Right cardiac atrium (tissue), 5 donors: ENCODE measurements around the gene LRP1B. TPM values are rescaled to one million over a fixed set of nuclear protein-coding genes. Genes with fewer than 3 reads are reported as not detected.
"Not testable (repeated sequence)": the region's sequence is repeated elsewhere in the genome, so short reads cannot be mapped to it uniquely, and the experiment has no call there.

Source experiments
- ATAC-seq, 2 donors: fragments of 200-7000 bp; cut with Tn5 transposase; one replicate each; pipeline versions ENCODE4 v1.8.0 to v1.9.1; 2020; ENCODE audit warnings: moderate library complexity in 2 of 2, mild to moderate bottlenecking in 1 of 2
- DNase-seq, 3 donors: peaks; one replicate each; pipeline ENCODE4 v3.0.0-alpha.2; 2020
- H3K27ac ChIP-seq: one replicate; pipeline ENCODE4 v1.5.1; 2013; ENCODE audit warnings: mild to moderate bottlenecking, low read length, control low read depth, moderate library complexity
- H3K27me3 ChIP-seq: one replicate; pipeline ENCODE4 v1.6.1; 2013; ENCODE audit not compliant: control insufficient read depth, insufficient read depth
- H3K4me1 ChIP-seq: one replicate; pipeline ENCODE4 v1.6.1; 2013; ENCODE audit warnings: low read length; ENCODE audit not compliant: control insufficient read depth, insufficient read depth
- H3K4me3 ChIP-seq: one replicate; pipeline ENCODE4 v1.5.1; 2013; ENCODE audit warnings: low read length, control low read depth
- H3K9me3 ChIP-seq: one replicate; pipeline ENCODE4 v1.6.1; 2013; ENCODE audit warnings: low read length; ENCODE audit not compliant: control insufficient read depth
- WGBS: extraction: QIAGEN DNeasy Blood & Tissue Kit; methylation state at CpG from one replicate; pipeline ENCODE4 v1.1.7; 2013; 5-methylcytosine and 5-hydroxymethylcytosine counted together
- intact Hi-C, 4 donors: fragments of 100-400 bp; cut with DNase I; formaldehyde crosslinking; loops; one replicate each; pipeline versions ENCODE4 v1.11.0 to v1.14.0; 2022 to 2023
- polyA plus RNA-seq: library from polyadenylated mRNA; stranded (reverse); fragments of 200-250 nt; gene quantifications from one replicate; pipeline ENCODE4 v1.2.3, GENCODE V29; 2013
- total RNA-seq, 4 donors: library from RNA; stranded (reverse); fragmentation: NEBNext Ultra II Directional; extraction: Animal tissue kit (Norgen Biotek cat#: 25700); gene quantifications; one replicate each; pipeline ENCODE4 v1.2.1, GENCODE V29; 2021
- donor health status: healthy with polysubstance abuse.
- donor health status: DM: no; HTN: yes; CAD: no.
- donor health status: DM: no; HTN: no; CAD: no.
- donor health status: DM: no; HTN: yes; CAD: no; lungs with severe emphysema.
- donor health status: DM: yes; HTN: yes; CAD: no.

The LRP1B gene
- total and polyA plus RNA-seq, 5 donors = 0.21 to 1.8 (median 0.34) TPM

GRCh38 chr2:141201016-141201565 is 929.7 kb downstream of the LRP1B start:
- no peak for ATAC-seq
- H3K4me1 ChIP-seq = no peaks in the 10 kb centered on the region
- 48% methylated on average over 6 of the region's 6 CpGs for whole genome bisulfite sequencing

GRCh38 chr2:141200191-141200590 is 930.6 kb downstream of the LRP1B start:
- intact Hi-C loops = no loop called here
- Histone ChIP-seq H3K4me1 (no peaks in the 10 kb centered on the region), H3K4me3 (no peak overlapping the region), H3K9me3 (no peaks in the 10 kb centered on the region), H3K27me3 (no peaks in the 10 kb centered on the region), H3K27ac (no peak overlapping the region)
- no peak for ATAC-seq
- 62% methylated on average over 1 of the region's 1 CpG for WGBS
- no peak for DNase-seq

More at GRCh38 chr2:141201016-141201565, 929.7 kb downstream of the LRP1B start:
- intact Hi-C loops = no loop called here
- H3K27ac ChIP-seq = no peak overlapping the region
- H3K27me3 ChIP-seq = no peaks in the 10 kb centered on the region
- no peaks in the 10 kb centered on the region for H3K9me3 ChIP-seq
- DNase-seq = no peak
- no peak overlapping the region for H3K4me3 ChIP-seq

- intact Hi-C loops = no loop called here
- Histone ChIP-seq H3K4me3 (no peak overlapping the region), H3K4me1 (no peaks in the 10 kb centered on the region), H3K27ac (no peak overlapping the region), H3K9me3 (no peaks in the 10 kb centered on the region), H3K27me3 (no peaks in the 10 kb centered on the region)
- DNase-seq (no peak), ATAC-seq (no peak)
Measured at GRCh38 chr2:141199711-141200110, 931.1 kb downstream of the LRP1B start.

- WGBS = 72% methylated on average over 1 of the region's 1 CpG
- H3K27me3 ChIP-seq = no peaks in the 10 kb centered on the region
- H3K9me3 ChIP-seq = no peaks in the 10 kb centered on the region
- DNase-seq = no peak
- H3K4me1 ChIP-seq = no peaks in the 10 kb centered on the region
- H3K27ac ChIP-seq = no peak overlapping the region
- no peak for ATAC-seq
- intact Hi-C loops = no loop called here
- no peak overlapping the region for H3K4me3 ChIP-seq
Measured at GRCh38 chr2:141195087-141195486, 935.7 kb downstream of the LRP1B start.

- Histone ChIP-seq H3K4me1 (no peaks in the 10 kb centered on the region), H3K27me3 (no peaks in the 10 kb centered on the region), H3K9me3 (no peaks in the 10 kb centered on the region), H3K4me3 (no peak overlapping the region), H3K27ac (no peak overlapping the region)
- DNase-seq = no peak
- no peak for ATAC-seq
- intact Hi-C loops = no loop called here
- 38% methylated on average over 4 of the region's 4 CpGs for WGBS
Measured at GRCh38 chr2:141187075-141187439, 943.8 kb downstream of the LRP1B start.

GRCh38 chr2:141186413-141187074 is 944.3 kb downstream of the LRP1B start:
- DNase-seq = no peak
- 52% methylated on average over 1 of the region's 1 CpG for WGBS
- Histone ChIP-seq H3K4me3 (no peak overlapping the region), H3K9me3 (no peaks in the 10 kb centered on the region), H3K4me1 (no peaks in the 10 kb centered on the region), H3K27me3 (no peaks in the 10 kb centered on the region), H3K27ac (no peak overlapping the region)
- intact Hi-C loops = no loop called here
- ATAC-seq = no peak

- ATAC-seq = no peak
- H3K4me1 ChIP-seq = no peaks in the 10 kb centered on the region
- WGBS = 90% methylated on average over 1 of the region's 1 CpG
- no peaks in the 10 kb centered on the region for H3K27me3 ChIP-seq
- H3K27ac ChIP-seq = no peak overlapping the region
- intact Hi-C loops = no loop called here
- no peaks in the 10 kb centered on the region for H3K9me3 ChIP-seq
- no peak overlapping the region for H3K4me3 ChIP-seq
- DNase-seq = no peak
Measured at GRCh38 chr2:141182246-141182645, 948.6 kb downstream of the LRP1B start.

GRCh38 chr2:141169117-141169516 is 961.7 kb downstream of the LRP1B start:
- H3K27ac ChIP-seq, ATAC-seq, H3K9me3 ChIP-seq, H3K4me3 ChIP-seq, intact Hi-C loops, DNase-seq, H3K27me3 ChIP-seq, H3K4me1 ChIP-seq: not testable (repeated sequence)
- 91% methylated on average over 2 of the region's 2 CpGs for WGBS

GRCh38 chr2:141162314-141162713 is 968.5 kb downstream of the LRP1B start:
- no peak for ATAC-seq
- 55% methylated on average over 3 of the region's 3 CpGs for WGBS
- no peaks in the 10 kb centered on the region for H3K4me1 ChIP-seq
- intact Hi-C loops = no loop called here
- H3K27me3 ChIP-seq = no peaks in the 10 kb centered on the region
- H3K4me3 ChIP-seq = no peak overlapping the region
- no peak overlapping the region for H3K27ac ChIP-seq
- DNase-seq = no peak
- no peaks in the 10 kb centered on the region for H3K9me3 ChIP-seq

GRCh38 chr2:141151611-141152286 is 979.1 kb downstream of the LRP1B start:
- no peak for DNase-seq
- intact Hi-C loops = no loop called here
- no peak overlapping the region for H3K27ac ChIP-seq
- 61% methylated on average over 3 of the region's 3 CpGs for whole genome bisulfite sequencing
- H3K4me3 ChIP-seq = no peak overlapping the region
- no peaks in the 10 kb centered on the region for H3K4me1 ChIP-seq
- no peak for ATAC-seq
- H3K27me3 ChIP-seq = no peaks in the 10 kb centered on the region
- H3K9me3 ChIP-seq = no peaks in the 10 kb centered on the region

GRCh38 chr2:141142025-141142424 is 988.8 kb downstream of the LRP1B start:
- Histone ChIP-seq H3K4me3 (no peak overlapping the region), H3K27ac (no peak overlapping the region), H3K4me1 (no peaks in the 10 kb centered on the region), H3K27me3 (no peaks in the 10 kb centered on the region), H3K9me3 (no peaks in the 10 kb centered on the region)
- WGBS = 75% methylated on average over 3 of the region's 3 CpGs
- no peak for ATAC-seq
- DNase-seq = no peak
- intact Hi-C loops = no loop called here
